HuH-7 (cell line): Measurements from ENCODE around the gene ANP32B.
"Not testable (repeated sequence)": the region's sequence is repeated elsewhere in the genome, so short reads cannot be mapped to it uniquely, and the experiment has no call there.

Experiments
- DNase-seq: peaks from one replicate; pipeline ENCODE4 v3.0.0; 2011; ENCODE audit warnings: low spot score

Gene ANP32B

DNA sequence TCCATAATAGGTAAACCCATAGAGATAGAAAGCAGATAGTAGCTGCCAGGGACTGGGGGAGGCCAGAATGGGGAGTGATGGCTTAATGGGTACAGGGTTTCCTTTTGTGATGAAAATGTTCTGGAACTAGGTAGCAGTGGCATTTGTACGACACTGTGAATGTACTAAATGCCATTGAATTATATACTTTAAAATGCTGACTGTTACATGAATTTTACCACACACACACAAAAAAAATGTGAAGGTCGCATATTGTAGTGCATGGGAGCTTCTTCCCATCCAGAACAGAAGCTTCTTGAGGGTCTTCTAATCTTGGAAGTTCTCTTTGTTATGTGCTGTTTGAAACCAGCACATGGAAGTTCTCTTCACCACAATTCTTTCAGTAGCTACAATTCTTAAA is 19.9 kb upstream of the ANP32B start:
- no peak for DNase-seq

- DNase-seq, result no peak
Measured at GRCh38 chr9:97964901-97965300, 18.2 kb upstream of the ANP32B start.

DNA sequence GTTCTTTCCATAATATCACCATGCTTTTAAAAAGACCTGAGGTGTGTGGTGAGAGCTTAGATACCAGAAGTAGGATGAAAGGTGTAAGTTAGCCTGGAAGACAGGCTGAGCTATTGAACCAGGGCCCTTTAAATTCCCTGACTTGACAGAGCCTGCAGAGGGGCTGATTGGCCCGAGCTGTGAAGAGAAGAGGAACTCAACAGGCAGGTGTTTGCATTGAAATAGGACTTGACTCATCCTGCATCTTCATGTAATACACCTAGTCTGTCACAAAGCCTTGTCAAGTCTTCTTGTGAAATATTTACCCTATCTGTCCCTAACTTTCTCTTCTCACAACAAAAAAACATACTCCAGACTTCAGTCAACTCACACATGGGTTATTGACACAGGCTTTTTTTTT is 16.6 kb upstream of the ANP32B start:
- no peak for DNase-seq

GRCh38 chr9:97969014-97969413 is 14.1 kb upstream of the ANP32B start:
- DNase-seq, result no peak

- no peak for DNase-seq
Measured at GRCh38 chr9:97970165-97970564, 13.0 kb upstream of the ANP32B start.

- DNase-seq, result no peak
Measured at GRCh38 chr9:97972753-97973152, 10.4 kb upstream of the ANP32B start.

GRCh38 chr9:97975376-97975775 is 7.8 kb upstream of the ANP32B start:
- DNase-seq, result no peak

DNA sequence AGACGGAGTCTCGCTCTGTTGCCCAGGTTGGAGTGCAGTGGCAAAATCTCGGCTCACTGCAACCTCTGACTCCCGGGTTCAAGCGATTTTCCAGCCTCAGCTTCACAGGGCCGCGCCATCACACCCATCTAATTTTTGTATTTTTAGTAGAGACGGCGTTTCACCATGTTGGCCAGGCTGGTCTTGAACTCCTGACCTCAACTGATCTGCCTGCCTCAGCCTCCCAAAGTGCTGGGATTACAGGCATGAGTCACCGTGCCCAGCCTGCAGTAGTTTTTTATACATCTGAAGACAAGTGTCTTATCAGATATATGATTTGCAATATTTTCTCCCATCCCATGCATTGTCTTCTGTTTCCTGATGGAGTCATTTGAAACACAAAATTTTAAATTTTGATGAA is 6.5 kb upstream of the ANP32B start:
- DNase-seq, result not testable (repeated sequence)

DNA sequence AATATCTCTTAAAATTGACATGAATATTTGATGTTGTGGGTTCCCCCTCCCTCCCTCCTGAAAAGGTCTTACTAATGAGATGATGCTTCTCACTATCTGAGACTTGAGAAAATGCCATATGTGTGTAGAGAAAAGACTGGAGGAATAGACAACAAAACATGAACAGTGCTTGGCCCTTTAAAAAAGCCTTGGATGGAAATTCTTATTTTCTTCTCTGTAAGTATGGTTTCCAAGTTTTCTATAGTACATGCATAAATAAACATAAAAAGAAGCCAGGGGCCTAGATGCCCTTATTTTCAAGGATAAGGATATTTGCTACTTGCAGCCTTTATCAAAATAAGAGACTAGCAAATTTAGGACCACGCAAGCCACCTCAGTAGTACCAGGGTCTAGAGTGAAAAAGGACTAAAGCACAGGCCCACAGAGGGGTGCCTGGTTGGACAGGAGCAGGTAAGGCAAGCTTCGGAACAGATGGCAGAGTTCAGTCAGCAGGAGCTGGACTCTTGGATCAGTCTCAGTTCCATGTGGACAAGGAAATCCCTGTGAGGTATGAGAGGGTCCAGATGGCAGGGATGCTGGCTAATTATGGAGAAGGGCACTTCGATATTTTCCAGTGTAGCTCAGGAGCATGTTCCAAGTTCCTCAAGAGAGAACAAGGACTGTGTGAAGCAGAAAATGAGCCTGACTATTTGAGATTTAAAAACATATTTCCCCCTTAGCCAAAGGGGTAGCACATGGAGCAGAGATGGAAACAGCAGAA is 4.6 kb upstream of the ANP32B start:
- no peak for DNase-seq

- no peak for DNase-seq
Measured at GRCh38 chr9:97979788-97980478, 3.2 kb upstream of the ANP32B start.

- no peak for DNase-seq
Measured at GRCh38 chr9:97980479-97980803, 2.7 kb upstream of the ANP32B start.

DNA sequence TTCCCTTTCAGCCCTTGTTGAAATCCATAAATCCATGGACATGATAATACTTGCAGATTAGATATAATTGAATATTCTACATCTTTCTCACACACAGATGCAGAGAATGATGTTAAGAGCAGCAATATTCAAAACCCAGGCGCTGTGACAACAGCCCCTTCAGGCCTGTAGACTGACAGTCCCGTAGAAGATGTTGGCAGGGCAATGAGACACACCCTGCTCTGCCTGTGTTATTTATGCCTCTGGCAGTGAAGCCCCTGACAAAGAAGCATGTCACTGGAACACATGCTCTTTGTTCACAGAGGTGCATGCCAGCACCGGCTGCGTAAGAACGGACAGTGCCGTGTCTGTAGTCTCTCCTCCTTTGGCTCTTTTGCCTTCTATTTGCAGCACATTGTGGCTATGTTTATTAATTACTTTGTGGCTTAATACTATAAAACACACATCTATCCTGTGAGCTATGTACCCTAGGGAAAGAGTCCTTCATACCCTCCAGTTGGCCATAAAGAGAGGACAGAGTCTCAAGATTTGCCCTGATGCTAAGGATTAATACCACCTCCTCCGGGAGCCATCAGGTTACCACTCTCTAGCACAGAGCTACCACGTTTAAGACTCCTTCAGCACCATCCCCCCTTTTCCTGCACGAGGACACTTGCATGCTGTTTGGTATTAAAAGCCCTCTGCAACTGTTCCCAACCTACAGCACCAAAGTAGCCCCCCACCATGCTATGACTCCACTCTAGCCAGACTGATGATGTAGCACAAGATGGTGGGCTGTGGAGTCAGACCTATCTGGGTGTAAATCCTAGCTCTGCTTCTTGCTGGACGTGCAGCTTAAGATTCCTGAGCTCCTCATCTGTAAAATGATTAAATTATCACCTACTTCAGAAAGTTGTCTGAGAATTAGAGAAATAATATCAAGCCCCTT is 2.0 kb upstream of the ANP32B start:
- DNase-seq, result no peak

DNA sequence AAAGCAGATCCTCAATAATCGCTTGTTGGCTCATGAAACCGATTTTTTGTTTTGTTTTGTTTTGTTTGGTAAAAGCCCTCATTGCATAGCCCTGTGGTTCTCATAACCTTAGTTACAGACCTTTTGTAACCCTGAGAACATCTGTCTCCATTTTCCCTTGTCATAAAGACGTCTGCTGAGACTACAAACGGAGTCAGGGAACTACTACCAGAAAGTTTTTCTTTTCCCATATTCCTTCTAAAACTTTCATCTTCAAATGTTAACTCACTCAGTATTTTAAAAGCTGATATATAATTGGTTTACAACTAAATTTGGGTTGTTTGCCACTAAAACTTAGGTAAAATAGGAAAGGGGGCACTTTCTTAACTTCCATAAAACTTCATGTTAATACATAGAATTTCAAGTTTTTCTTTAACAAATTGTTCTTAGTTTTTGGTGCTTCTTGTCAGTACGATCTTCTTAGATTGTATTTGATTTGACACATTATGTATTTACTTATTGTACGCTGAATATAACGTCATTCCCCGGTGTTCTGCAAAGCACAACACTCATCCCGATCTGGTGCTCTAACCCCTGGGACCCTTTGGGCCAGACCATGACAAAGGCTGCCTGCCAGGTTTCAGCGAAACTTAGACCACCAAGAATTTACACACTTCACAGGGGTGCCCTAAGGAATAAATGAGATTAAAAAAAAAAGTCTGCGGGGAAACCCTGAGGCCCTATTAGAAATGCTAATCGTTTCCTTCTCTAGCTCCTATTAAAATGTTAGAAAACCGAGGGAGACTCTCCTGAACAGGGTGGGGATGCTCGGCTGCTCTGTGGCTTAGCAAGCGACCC is 1.1 kb upstream of the ANP32B start:
- peak; percentile 30 for DNase-seq

DNA sequence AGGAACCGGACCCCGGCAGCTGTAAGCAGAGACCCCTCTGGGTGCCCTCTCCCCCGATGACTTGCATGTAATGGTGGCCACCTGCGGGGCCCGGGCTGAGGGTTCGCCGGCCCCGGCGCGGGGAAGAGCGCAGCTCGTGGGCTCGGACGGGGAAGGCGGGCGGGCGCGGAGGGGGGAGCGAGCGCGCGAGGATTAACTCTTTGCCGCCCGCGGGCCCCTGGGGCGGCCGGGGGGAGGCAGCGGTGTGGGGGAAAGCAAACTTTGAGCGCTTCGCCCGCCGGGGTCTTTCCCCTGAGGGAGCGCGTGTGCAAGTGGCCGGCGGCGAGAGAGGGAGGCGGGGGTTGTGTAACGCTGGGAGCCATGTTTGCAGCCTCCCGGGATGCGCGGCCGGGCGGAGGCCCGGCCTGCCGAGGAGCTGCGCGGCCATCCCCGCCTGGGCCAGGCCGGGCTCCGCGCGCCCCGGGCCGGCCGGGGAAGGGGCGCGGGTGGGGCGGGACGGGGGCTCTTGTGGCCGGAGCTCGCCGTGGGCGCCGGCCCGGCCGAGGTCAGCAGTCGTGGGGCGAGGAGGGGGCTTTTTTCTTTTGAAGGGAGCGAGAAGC is 547 bp downstream of the ANP32B start:
- peak; percentile 61 for DNase-seq

DNA sequence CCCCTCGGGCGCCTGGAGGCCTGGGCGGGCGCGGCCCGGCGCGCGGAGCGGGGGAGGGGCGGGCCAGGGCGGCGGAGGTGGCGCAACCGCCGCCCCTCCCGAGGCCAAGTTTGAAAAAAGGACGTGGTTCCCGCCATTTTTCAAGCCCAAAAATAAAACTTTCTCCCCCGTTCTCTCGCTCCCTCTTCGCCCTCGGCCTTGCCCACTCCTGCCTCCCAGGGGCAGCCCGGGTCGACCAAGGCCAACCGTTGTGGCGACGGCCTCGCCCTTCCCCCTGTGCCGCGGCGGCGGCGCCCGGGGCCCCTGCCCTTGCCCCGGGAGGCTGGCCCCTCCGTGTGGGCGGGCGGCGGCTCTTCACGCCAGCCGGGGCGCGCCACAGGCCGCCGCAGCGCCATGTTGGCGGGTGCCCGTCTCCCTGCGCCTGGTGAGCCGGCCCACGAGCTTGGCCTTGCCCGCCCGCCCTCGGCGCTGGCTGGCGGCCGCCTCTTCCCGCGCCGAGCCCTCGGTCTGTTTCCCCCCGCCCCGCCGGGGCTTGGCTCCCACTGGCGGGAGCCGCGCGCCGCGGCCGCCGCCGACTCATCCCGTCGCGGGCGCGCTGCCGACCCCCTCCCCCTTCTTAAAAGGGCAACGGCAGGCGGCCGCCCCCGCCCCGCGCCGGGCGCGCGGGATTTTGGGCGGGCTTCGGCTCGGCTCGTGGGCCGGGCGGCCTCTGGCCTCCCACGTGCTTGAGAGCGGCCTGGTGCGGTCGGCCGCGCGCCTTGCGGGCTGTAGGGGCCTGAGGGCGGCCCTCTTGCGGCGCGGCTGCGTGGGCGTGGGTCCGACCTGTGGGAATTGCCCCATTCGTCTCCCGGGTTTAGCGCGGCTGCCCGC is 1.3 kb downstream of the ANP32B start:
- DNase-seq, result peak; percentile 75

DNA sequence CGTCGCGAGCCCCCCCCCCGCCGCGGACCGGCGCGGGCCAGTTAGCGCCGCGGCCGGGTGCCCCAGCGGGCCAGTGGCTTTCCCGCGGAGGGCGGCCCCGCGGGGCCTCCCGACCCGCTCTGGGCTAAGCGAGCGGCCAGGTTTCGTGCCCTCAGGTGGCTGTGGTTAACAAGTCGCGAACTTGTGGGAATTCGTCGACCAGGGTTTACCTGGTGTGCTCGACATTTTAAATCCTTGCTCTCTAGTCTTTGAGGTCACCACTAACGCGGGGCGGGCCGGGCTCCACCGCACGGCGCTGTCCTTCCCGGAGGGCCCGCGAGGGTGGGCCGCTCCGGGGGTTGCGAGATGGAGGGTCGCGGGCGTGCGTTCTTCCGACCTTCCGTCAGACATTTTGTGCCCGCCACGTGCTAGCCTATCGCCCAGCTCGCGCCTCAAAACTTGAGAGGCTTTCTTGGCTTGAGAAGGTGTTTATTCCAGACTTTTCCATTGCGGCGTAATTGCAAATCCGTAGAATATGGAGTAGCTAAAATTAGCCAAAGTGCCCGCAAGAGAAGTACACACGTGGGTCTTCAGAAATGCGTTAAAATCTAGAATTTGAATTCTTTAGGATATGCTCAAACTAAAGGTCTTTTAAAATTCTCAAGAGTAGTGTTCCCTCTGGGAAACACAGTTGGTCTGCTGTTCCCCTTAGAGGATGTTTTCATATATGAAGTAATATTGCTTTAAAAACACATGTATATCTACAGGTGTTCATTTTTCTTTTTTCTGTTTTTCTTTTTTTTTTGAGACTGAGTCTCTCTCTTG is 2.1 kb downstream of the ANP32B start:
- DNase-seq, result no peak

DNA sequence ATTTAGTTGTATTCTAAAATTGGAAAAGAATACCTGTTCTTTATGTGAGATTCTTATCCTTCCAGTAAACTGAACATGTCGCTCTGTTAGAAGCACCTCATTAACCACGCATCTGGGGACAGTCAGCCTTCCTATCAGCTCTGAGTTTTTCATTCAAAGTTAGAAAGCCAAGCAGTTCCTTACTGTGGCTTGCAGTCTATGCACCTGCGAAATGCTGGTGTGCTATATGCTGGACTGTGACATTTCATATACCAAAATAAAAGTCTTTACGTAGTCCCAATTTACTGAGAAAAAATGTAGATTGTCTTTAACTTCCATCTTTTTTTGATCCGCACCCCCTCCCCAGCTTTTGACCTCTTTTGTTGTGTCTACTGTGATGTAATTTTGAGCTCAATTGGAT is 4.3 kb downstream of the ANP32B start:
- DNase-seq, result no peak

- no peak for DNase-seq
Measured at GRCh38 chr9:97990259-97990658, 7.1 kb downstream of the ANP32B start.

GRCh38 chr9:97991818-97992217 is 8.7 kb downstream of the ANP32B start:
- DNase-seq, result no peak

- no peak for DNase-seq
Measured at GRCh38 chr9:97992219-97992618, 9.1 kb downstream of the ANP32B start.
